PC-3 (cell line): ENCODE measurements around the gene SRGAP1. TPM values are rescaled to one million over a fixed set of nuclear protein-coding genes. Genes with fewer than 3 reads are reported as not detected.

Source experiments
- ATAC-seq: fragments of 200-7000 bp; cut with Tn5 transposase; 2 replicates; pipeline ENCODE4 v1.9.1; 2020; ENCODE audit warnings: mild to moderate bottlenecking, moderate library complexity
- BruUV-seq: library from RNA; stranded (reverse); fragments of 400-500 nt; replicated peaks from 2 replicates; lab custom pipeline; 2021; lab: Mats Ljungman, UMichigan
- CTCF ChIA-PET: fragments of 300-600 bp; sonication (Branson Sonifier 250); formaldehyde crosslinking; loops from one replicate; lab custom pipeline; 2022; ENCODE audit warnings: antibody characterized with exemption; lab: Charles Lee
- POLR2A ChIA-PET: fragments of 300-600 bp; sonication (Branson Sonifier 250); formaldehyde crosslinking; loops from one replicate; lab custom pipeline; 2022; ENCODE audit warnings: antibody characterized with exemption; ENCODE audit not compliant: unreplicated experiment; lab: Charles Lee
- DNase-seq: peaks from one replicate; pipeline ENCODE4 v3.0.0-alpha.2; 2015
- H2AFZ ChIP-seq: fragments of 300-600 bp; sonication (generic); 2 replicates; pipeline ENCODE4 v1.6.0; 2016; ENCODE audit warnings: antibody characterized with exemption, low read length
- H3F3A ChIP-seq: fragments of 300-600 bp; sonication (generic); one replicate; pipeline ENCODE4 v1.6.0; 2017; ENCODE audit warnings: antibody characterized with exemption, low read length, control low read depth, mild to moderate bottlenecking; ENCODE audit not compliant: unreplicated experiment
- H3K27ac ChIP-seq: fragments of 300-600 bp; sonication (generic); 2 replicates; pipeline ENCODE4 v1.5.1; 2016; ENCODE audit warnings: mild to moderate bottlenecking, low read length
- H3K27me3 ChIP-seq: fragments of 300-600 bp; sonication (generic); 2 replicates; pipeline ENCODE4 v1.6.1; 2016; ENCODE audit warnings: low read length, mixed read lengths
- H3K36me3 ChIP-seq: fragments of 300-600 bp; sonication (generic); 2 replicates; pipeline ENCODE4 v1.6.1; 2016; ENCODE audit warnings: low read depth, mixed run types, low read length, mixed read lengths
- H3K4me1 ChIP-seq: fragments of 300-600 bp; sonication (generic); 2 replicates; pipeline ENCODE4 v1.5.1; 2016; ENCODE audit warnings: low read length; ENCODE audit not compliant: insufficient read depth
- H3K4me2 ChIP-seq: fragments of 300-600 bp; sonication (generic); 2 replicates; pipeline ENCODE4 v1.6.0; 2016; ENCODE audit warnings: low read length
- H3K4me3 ChIP-seq: fragments of 300-600 bp; sonication (generic); 2 replicates; pipeline ENCODE4 v1.5.1; 2016; ENCODE audit warnings: mild to moderate bottlenecking, low read length, mixed read lengths
- H3K79me2 ChIP-seq: fragments of 300-600 bp; sonication (generic); 2 replicates; pipeline ENCODE4 v1.6.1; 2017; ENCODE audit warnings: low read length, mixed read lengths
- H3K9ac ChIP-seq: fragments of 300-600 bp; sonication (generic); 2 replicates; pipeline ENCODE4 v1.6.0; 2016; ENCODE audit warnings: mild to moderate bottlenecking, low read length
- H3K9me2 ChIP-seq: fragments of 300-600 bp; sonication (generic); replicated peaks from 2 replicates; pipeline ENCODE4 v1.6.1; 2016; ENCODE audit warnings: mixed run types, low read length, mixed read lengths
- H3K9me3 ChIP-seq: fragments of 300-600 bp; sonication (generic); 2 replicates; pipeline ENCODE4 v1.6.1; 2016; ENCODE audit warnings: low read length, mixed read lengths
- H4K20me1 ChIP-seq: fragments of 300-600 bp; sonication (generic); 2 replicates; pipeline ENCODE4 v1.6.1; 2016; ENCODE audit warnings: low read length, mixed read lengths
- CTCF ChIP-seq: fragments of 300-600 bp; sonication (generic); conservative IDR thresholded peaks from 2 replicates; pipeline ENCODE4 v1.5.1; 2017; ENCODE audit warnings: antibody characterized with exemption, low read depth, mild to moderate bottlenecking, low read length
- EZH2 ChIP-seq: fragments of 300-600 bp; sonication (generic); IDR thresholded peaks from one replicate; pipeline ENCODE4 v1.6.1; 2017; ENCODE audit warnings: antibody characterized with exemption, mild to moderate bottlenecking, low read length; ENCODE audit not compliant: unreplicated experiment
- EZH2phosphoT487 ChIP-seq: fragments of 300-600 bp; sonication (generic); IDR thresholded peaks from 2 replicates; pipeline ENCODE4 v1.6.1; 2018; ENCODE audit warnings: mild to moderate bottlenecking, antibody characterized with exemption, low read length, borderline replicate concordance
- intact Hi-C: fragments of 100-400 bp; cut with micrococcal nuclease; formaldehyde crosslinking; loops from 2 replicates; pipeline ENCODE4 v1.9.0; 2023
- total RNA-seq: library from RNA; depleted of rRNA; stranded (reverse); fragments of >200 nt; gene quantifications from 2 replicates; pipeline ENCODE4 v1.2.3, GENCODE V29; 2014

Gene SRGAP1
- total RNA-seq, 1 experiment from 2014 or later, result 11.0 TPM

- ChIA-PET CTCF (no interaction called here), POLR2A (no interaction called here)
- H3K79me2 ChIP-seq, result peaks cover 87% of the 10 kb centered on the region
- H4K20me1 ChIP-seq, result no peaks in the 10 kb centered on the region
- H3K27ac ChIP-seq, result no peak overlapping the region
- peak overlapping the region; percentile 50; the same call in 1 of the 2 replicates for H3K4me2 ChIP-seq
- H3K4me3 ChIP-seq, result no peak overlapping the region
- H2AFZ ChIP-seq, result no peak overlapping the region
- no peaks in the 10 kb centered on the region for H3K9me2 ChIP-seq
- ATAC-seq (peak; percentile 27; the same call in 1 of the 2 replicates), DNase-seq (peak; percentile 68)
- no peaks in the 10 kb centered on the region for H3K27me3 ChIP-seq
- TF ChIP-seq CTCF (no peak), EZH2 (no peak), EZH2phosphoT487 (no peak)
- BruUV-seq, result no TSS peak
- H3K36me3 ChIP-seq, result no peaks in the 10 kb centered on the region; the same call in 1 of the 2 replicates
- no peaks in the 10 kb centered on the region for H3K9me3 ChIP-seq
- H3K4me1 ChIP-seq, result peaks cover 13% of the 10 kb centered on the region
- H3F3A ChIP-seq, result peaks cover 5% of the 10 kb centered on the region
- no peak overlapping the region for H3K9ac ChIP-seq
- intact Hi-C loops, result no loop called here
Measured at GRCh38 chr12:63967358-63968145, 123.1 kb downstream of the SRGAP1 start.

- H3K9me3 ChIP-seq, result no peaks in the 10 kb centered on the region
- H3F3A ChIP-seq, result peaks cover 5% of the 10 kb centered on the region
- H3K79me2 ChIP-seq, result peaks cover 86% of the 10 kb centered on the region
- no peaks in the 10 kb centered on the region for H3K27me3 ChIP-seq
- H3K9ac ChIP-seq, result no peak overlapping the region
- H3K27ac ChIP-seq, result no peak overlapping the region
- DNase-seq, result no peak
- CTCF ChIA-PET, result no interaction called here
- no peak overlapping the region for H3K4me3 ChIP-seq
- H4K20me1 ChIP-seq, result no peaks in the 10 kb centered on the region
- POLR2A ChIA-PET, result no interaction called here
- H3K9me2 ChIP-seq, result no peaks in the 10 kb centered on the region
- no peak overlapping the region for H3K4me2 ChIP-seq
- no TSS peak for BruUV-seq
- H3K36me3 ChIP-seq, result no peaks in the 10 kb centered on the region; the same call in 1 of the 2 replicates
- no peak overlapping the region for H2AFZ ChIP-seq
- intact Hi-C loops, result no loop called here
- TF ChIP-seq EZH2phosphoT487 (no peak), CTCF (no peak), EZH2 (no peak)
- ATAC-seq, result no peak
- H3K4me1 ChIP-seq, result peaks cover 15% of the 10 kb centered on the region
Measured at GRCh38 chr12:63968673-63969072, 124.2 kb downstream of the SRGAP1 start.

GRCh38 chr12:63976902-63977395 is 132.4 kb downstream of the SRGAP1 start:
- ChIA-PET CTCF (interaction anchor here (0.6 kb wide), 1 partner anchor 11 kb away, joined by 6 read pairs; no protein-coding TSS in a partner anchor), POLR2A (no interaction called here)
- Histone ChIP-seq H3K36me3 (no peaks in the 10 kb centered on the region), H3K4me2 (peak overlapping the region; percentile 40), H2AFZ (no peak overlapping the region), H3K27me3 (no peaks in the 10 kb centered on the region), H3K9me2 (no peaks in the 10 kb centered on the region), H3K9me3 (no peaks in the 10 kb centered on the region), H3K79me2 (peaks cover 84% of the 10 kb centered on the region), H4K20me1 (no peaks in the 10 kb centered on the region), H3F3A (peaks cover 3% of the 10 kb centered on the region), H3K27ac (peak overlapping the region; percentile 63), H3K9ac (no peak overlapping the region), H3K4me1 (peaks cover 43% of the 10 kb centered on the region), H3K4me3 (no peak overlapping the region)
- TF ChIP-seq EZH2phosphoT487, result no peak
- TF ChIP-seq CTCF, result no peak
- no peak for TF ChIP-seq EZH2
- no peak for DNase-seq
- intact Hi-C loops, result loop anchor here (5.0 to 10.0 kb wide), 2 partner anchors 130 to 278 kb away; no protein-coding TSS in a partner anchor
- ATAC-seq, result no peak
- BruUV-seq, result no TSS peak
